ENCODE measurements around the gene AGAP2.

DNA sequence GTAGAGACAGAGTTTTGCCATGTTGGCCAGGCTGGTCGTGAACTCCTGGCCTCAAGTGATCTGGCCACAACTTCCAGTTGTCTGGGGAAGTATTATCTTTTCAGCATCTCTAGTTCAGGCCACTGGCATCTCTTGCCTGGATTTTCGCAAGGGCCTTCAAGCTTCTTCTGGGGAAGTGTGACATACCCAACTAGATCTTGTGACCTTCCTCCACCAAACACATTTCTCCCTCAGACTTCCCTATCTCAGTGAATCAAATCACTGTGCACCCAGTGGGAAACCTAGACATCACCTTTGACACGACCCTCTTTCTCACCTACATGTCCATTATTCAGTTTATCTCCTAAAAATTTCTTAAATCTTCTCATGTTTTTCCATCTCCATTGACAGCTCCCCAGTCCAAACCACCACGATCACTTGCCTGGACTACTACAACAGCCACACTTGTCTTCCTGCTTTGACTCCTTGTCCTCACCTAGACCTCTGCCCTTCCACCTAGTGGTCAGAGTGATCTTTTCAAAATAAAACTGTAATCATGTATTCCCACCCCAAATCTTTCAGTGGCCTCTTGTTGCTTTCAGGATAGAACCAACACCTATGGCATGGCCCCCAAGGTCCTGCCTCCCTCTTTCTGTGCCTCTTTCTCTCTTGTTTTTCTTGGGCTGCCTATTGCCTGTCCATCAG lies 37.2 kb upstream of the AGAP2 start:
- TF ChIP-seq POLR2A (IDR thresholded peaks at IDR 0.05) (no peak), CTCF (IDR thresholded peaks at IDR 0.05) (no peak)
